GM23338 (cell line): ENCODE measurements around the gene ZNF816. TPM values are rescaled to one million over a fixed set of nuclear protein-coding genes. Genes with fewer than 3 reads are reported as not detected.

Experiments used
- ATAC-seq: fragments of 200-7000 bp; cut with Tn5 transposase; 3 replicates; pipeline ENCODE4 v1.9.1; 2020
- DNase-seq: peaks from one replicate; pipeline ENCODE4 v3.0.0-alpha.2; 2015; ENCODE audit warnings: low spot score
- H2AFZ ChIP-seq: fragments of 200-600 bp; sonication (generic); 2 replicates; pipeline ENCODE4 v1.8.0; 2016; ENCODE audit warnings: antibody characterized with exemption, mild to moderate bottlenecking, moderate library complexity
- H3F3A ChIP-seq: fragments of 200-600 bp; sonication (generic); replicated peaks from 2 replicates; pipeline ENCODE4 v1.8.0; 2017; ENCODE audit warnings: antibody characterized with exemption, mixed run types, low read depth
- H3K27ac ChIP-seq: fragments of 200-600 bp; sonication (generic); 2 replicates; pipeline ENCODE4 v1.6.1; 2016; ENCODE audit warnings: low read depth
- H3K27me3 ChIP-seq: fragments of 200-600 bp; sonication (generic); 2 replicates; pipeline ENCODE4 v1.8.0; 2016; ENCODE audit warnings: mild to moderate bottlenecking, mixed run types, moderate library complexity; ENCODE audit not compliant: insufficient read depth
- H3K36me3 ChIP-seq: fragments of 200-600 bp; sonication (generic); 2 replicates; pipeline ENCODE4 v1.8.0; 2016; ENCODE audit warnings: mild to moderate bottlenecking; ENCODE audit not compliant: insufficient read depth
- H3K4me1 ChIP-seq: fragments of 200-600 bp; sonication (generic); 2 replicates; pipeline ENCODE4 v1.8.0; 2016; ENCODE audit warnings: mild to moderate bottlenecking, moderate library complexity; ENCODE audit not compliant: insufficient read depth
- H3K4me2 ChIP-seq: fragments of 200-600 bp; sonication (generic); 2 replicates; pipeline ENCODE4 v1.7.1; 2017; ENCODE audit warnings: mixed run types
- H3K4me3 ChIP-seq: fragments of 200-600 bp; sonication (generic); 2 replicates; pipeline ENCODE4 v1.6.1; 2016; ENCODE audit warnings: mixed run types
- H3K79me2 ChIP-seq: fragments of 200-600 bp; sonication (generic); replicated peaks from 2 replicates; pipeline ENCODE4 v1.8.0; 2017; ENCODE audit warnings: mild to moderate bottlenecking; ENCODE audit not compliant: insufficient read depth
- H3K9me2 ChIP-seq: fragments of 200-600 bp; sonication (generic); 2 replicates; pipeline ENCODE4 v1.8.0; 2017; ENCODE audit not compliant: insufficient read depth
- H4K20me1 ChIP-seq: fragments of 200-600 bp; sonication (generic); replicated peaks from 2 replicates; pipeline ENCODE4 v1.8.0; 2017; ENCODE audit warnings: mild to moderate bottlenecking; ENCODE audit not compliant: insufficient read depth
- H3K27ac Mint-ChIP-seq: 2 replicates; pipeline ENCODE4 v1.8.0; 2020; ENCODE audit warnings: inconsistent platforms, mild to moderate bottlenecking, moderate library complexity, mixed read lengths
- H3K27me3 Mint-ChIP-seq: 3 replicates; pipeline ENCODE4 v1.8.0; 2022; ENCODE audit warnings: low read depth, mild to moderate bottlenecking, moderate library complexity, mixed read lengths, inconsistent platforms; ENCODE audit not compliant: insufficient read depth, poor library complexity
- H3K36me3 Mint-ChIP-seq: 3 replicates; pipeline ENCODE4 v1.8.0; 2021; ENCODE audit warnings: low read depth, mild to moderate bottlenecking, inconsistent platforms, moderate library complexity, mixed read lengths
- H3K4me1 Mint-ChIP-seq: 3 replicates; pipeline ENCODE4 v1.8.0; 2020; ENCODE audit warnings: mild to moderate bottlenecking, inconsistent platforms, mixed read lengths
- H3K4me3 Mint-ChIP-seq: 3 replicates; pipeline ENCODE4 v1.8.0; 2021; ENCODE audit warnings: moderate library complexity, mild to moderate bottlenecking, inconsistent platforms, mixed read lengths
- H3K9me3 Mint-ChIP-seq: 3 replicates; pipeline ENCODE4 v1.8.0; 2020; ENCODE audit warnings: moderate library complexity, mild to moderate bottlenecking, inconsistent platforms, mixed read lengths
- ETS1 ChIP-seq: IDR thresholded peaks from 2 replicates; pipeline ENCODE4 v1.6.1; 2016; ENCODE audit warnings: antibody characterized with exemption
- EZH2phosphoT487 ChIP-seq: fragments of 200-600 bp; sonication (generic); IDR thresholded peaks from one replicate; pipeline ENCODE4 v1.8.1; 2018; ENCODE audit warnings: antibody characterized with exemption; ENCODE audit not compliant: unreplicated experiment
- POLR2AphosphoS5 ChIP-seq: IDR thresholded peaks from 2 replicates; pipeline ENCODE4 v1.6.1; 2016; ENCODE audit warnings: antibody characterized with exemption, low read depth
- ZNF331 ChIP-seq: fragments of 250-450 bp; sonication (Bioruptor Pico); IDR thresholded peaks from 2 replicates; pipeline ENCODE4 v1.5.0; 2020; ENCODE audit warnings: low read depth, mild to moderate bottlenecking, moderate library complexity
- ZNF462 ChIP-seq: fragments of 250-450 bp; sonication (Bioruptor Pico); IDR thresholded peaks from 2 replicates; pipeline ENCODE4 v1.5.0; 2020; ENCODE audit warnings: mild to moderate bottlenecking, moderate library complexity
- long read RNA-seq: library from polyadenylated mRNA; unstranded; transcript quantifications from one replicate; pipeline ENCODE4 v2.0.0, GENCODE V29; 2020; ENCODE audit not compliant: unreplicated experiment
- polyA plus RNA-seq: library from polyadenylated mRNA; unstranded; fragments of >200 nt; fragmentation: Nextera tagmentation; extraction: Ambion mirVana; gene quantifications from 2 replicates; pipeline ENCODE4 v1.2.1, GENCODE V29; 2016
- total RNA-seq: library from RNA; depleted of rRNA; stranded (reverse); fragments of >200 nt; shearing (Covaris generic); gene quantifications from 2 replicates; pipeline ENCODE4 v1.2.3, GENCODE V29; 2014; rRNA removed

ZNF816 gene
- total RNA-seq (9.5 and 17.0 TPM in 2 replicates), polyA plus RNA-seq (4.5 and 7.0 TPM in 2 replicates)
- long read RNA-seq, partial matches to known transcripts = 0 of 3 reads
- long read RNA-seq, other reads (novel, unspliced or antisense) = 0 of 3 reads

DNA sequence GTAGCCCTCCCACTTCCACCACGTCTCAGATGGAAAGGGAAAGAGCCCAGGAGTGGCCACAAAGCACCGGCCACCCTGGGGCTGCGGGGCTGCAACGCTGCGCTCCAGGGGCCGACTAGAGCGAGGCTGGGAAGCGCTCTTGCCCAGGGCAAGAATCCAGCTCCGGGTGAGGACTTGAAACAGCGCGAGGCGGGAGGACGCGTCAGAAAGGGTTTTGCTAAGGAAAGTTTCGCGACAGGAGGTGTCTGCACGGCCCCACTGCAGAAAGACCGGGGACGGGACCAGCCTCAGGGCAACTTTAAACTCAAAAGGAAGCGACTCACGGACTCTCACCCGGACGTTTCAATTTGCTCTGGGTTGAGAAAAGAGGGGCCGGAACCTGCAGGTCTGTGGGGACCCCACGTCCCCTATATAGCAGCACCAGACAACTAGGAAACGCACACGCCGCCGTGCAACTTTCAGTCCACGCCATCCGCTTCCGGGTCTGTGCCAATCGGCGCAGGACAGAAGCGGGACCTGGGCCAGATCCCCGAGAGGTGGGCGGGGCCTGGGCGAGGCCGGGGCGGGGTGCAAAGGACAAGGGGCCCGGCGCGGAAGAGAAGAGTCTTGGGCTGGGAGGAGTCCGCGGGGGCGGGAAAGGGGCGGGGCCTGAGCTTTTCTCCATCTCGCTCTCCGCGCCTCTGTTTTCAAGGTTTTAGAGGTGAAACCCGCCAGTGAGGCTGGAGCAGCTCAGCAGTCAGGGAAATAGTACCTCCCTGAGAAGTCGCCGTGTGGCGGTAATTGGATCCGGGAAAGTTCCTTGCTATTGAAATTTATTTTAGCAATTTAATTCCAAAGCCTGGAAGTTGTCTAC lies at the start of gene ZNF816:
Gene ZNF816 (minus strand): TSS at position 488 of the 853 bp plus-strand sequence. CDS start 6,792 bp downstream, outside the sequence.
- peak within 1 kb of the TSS; percentile 88 for H3K4me2 ChIP-seq
- H3K27me3 Mint-ChIP-seq = no peaks in the 10 kb centered on the region
- peak within 1 kb of the TSS; percentile 75 for H3K27ac ChIP-seq
- no peaks in the 10 kb centered on the region; the same call in 1 of the 2 replicates for H3F3A ChIP-seq
- peak; percentile 100 for DNase-seq
- peak within 1 kb of the TSS; percentile 98 for H3K4me3 Mint-ChIP-seq
- peaks cover 28% of the 10 kb centered on the region for H3K79me2 ChIP-seq
- peaks cover 5% of the 10 kb centered on the region; the same call in 1 of the 2 replicates for H4K20me1 ChIP-seq
- peaks cover 17% of the 10 kb centered on the region for H3K4me1 Mint-ChIP-seq
- H3K4me1 ChIP-seq = peaks cover 17% of the 10 kb centered on the region
- H3K4me3 ChIP-seq = peak within 1 kb of the TSS; percentile 86
- H3K27ac Mint-ChIP-seq = peak within 1 kb of the TSS; percentile 91
- no peaks in the 10 kb centered on the region for H3K36me3 ChIP-seq
- peak; percentile 98 for ATAC-seq
- peaks cover 12% of the 10 kb centered on the region for H3K36me3 Mint-ChIP-seq
- no peaks in the 10 kb centered on the region for H3K27me3 ChIP-seq
- peaks cover 4% of the 10 kb centered on the region for H3K9me3 Mint-ChIP-seq
- H2AFZ ChIP-seq = peak within 1 kb of the TSS; percentile 87
- H3K9me2 ChIP-seq = no peaks in the 10 kb centered on the region
- TF ChIP-seq ZNF462 (CRISPR knock-in tag) (no peak), POLR2AphosphoS5 (peak; percentile 83), ETS1 (0 out of 2 replicates have a peak, but pooled peaks have one; percentile 40), ZNF331 (CRISPR knock-in tag) (no peak), EZH2phosphoT487 (no peak)
